Activated B cell treated with CpG ODN at 0.5 μM for 24 hours (primary cell): Measurements from ENCODE around the gene SLC6A9. TPM values are rescaled to one million over a fixed set of nuclear protein-coding genes. Genes with fewer than 3 reads are reported as not detected.
A peak's percentile ranks its signal among the peaks of the same experiment; 100 is the strongest.

Experiments
- ATAC-seq: fragments of 200-7000 bp; cut with Tn5 transposase; one replicate; pipeline ENCODE4 v1.10.0; 2021; ENCODE audit warnings: low read depth, mild to moderate bottlenecking, moderate library complexity
- CTCF ChIA-PET: fragments of 350-600 bp; sonication (Branson Sonifier 250); formaldehyde crosslinking; loops from one replicate; lab custom pipeline; 2021; ENCODE audit warnings: antibody characterized with exemption; lab: Charles Lee
- POLR2A ChIA-PET: fragments of 350-600 bp; sonication (Branson Sonifier 250); formaldehyde crosslinking; loops from one replicate; lab custom pipeline; 2021; ENCODE audit warnings: antibody characterized with exemption; lab: Charles Lee
- DNase-seq: peaks from one replicate; pipeline ENCODE4 v3.0.0; 2022
- H3K27ac Mint-ChIP-seq: one replicate; pipeline ENCODE4 v1.8.0; 2020; ENCODE audit warnings: mixed read lengths
- H3K27me3 Mint-ChIP-seq: one replicate; pipeline ENCODE4 v1.8.0; 2021; ENCODE audit warnings: mixed read lengths
- H3K36me3 Mint-ChIP-seq: one replicate; pipeline ENCODE4 v1.8.0; 2021; ENCODE audit warnings: low read depth, mixed read lengths
- H3K4me1 Mint-ChIP-seq: one replicate; pipeline ENCODE4 v1.8.0; 2021; ENCODE audit warnings: mixed read lengths
- H3K4me3 Mint-ChIP-seq: one replicate; pipeline ENCODE4 v1.8.0; 2020; ENCODE audit warnings: mild to moderate bottlenecking, mixed read lengths
- H3K9me3 Mint-ChIP-seq: one replicate; pipeline ENCODE4 v1.8.0; 2020; ENCODE audit warnings: mixed read lengths
- CTCF ChIP-seq: fragments of 200-600 bp; IDR thresholded peaks from one replicate; pipeline ENCODE4 v1.8.0; 2022; ENCODE audit warnings: antibody characterized with exemption, mild to moderate bottlenecking
- intact Hi-C: fragments of 100-400 bp; cut with micrococcal nuclease; formaldehyde crosslinking; loops from one replicate; pipeline ENCODE4 v1.15.1; 2024
- total RNA-seq: library from RNA; stranded (reverse); gene quantifications from 2 replicates; pipeline ENCODE4 v1.2.3, GENCODE V29; 2022

The SLC6A9 gene
- total RNA-seq, 1 donor from 2014 or later, result 10.4 TPM

- H3K9me3 Mint-ChIP-seq, result no peaks in the 10 kb centered on the region
- no peak for DNase-seq
- intact Hi-C loops, result no loop called here
Observed at GRCh38 chr1:44029260-44029910, 1.9 kb downstream of the SLC6A9 start.

GRCh38 chr1:44027320-44027719 lies 3.9 kb downstream of the SLC6A9 start:
- no peaks in the 10 kb centered on the region for H3K9me3 Mint-ChIP-seq
- peaks cover 40% of the 10 kb centered on the region for H3K4me1 Mint-ChIP-seq
- TF ChIP-seq CTCF, result no peak
- no peak for ATAC-seq
- ChIA-PET CTCF (interaction anchor here (1.3 kb wide), 1 partner anchor 9 kb away, joined by 4 read pairs; no protein-coding TSS in a partner anchor), POLR2A (no interaction called here)
- H3K4me3 Mint-ChIP-seq, result no peak overlapping the region
- no peak for DNase-seq
- H3K27ac Mint-ChIP-seq, result no peak overlapping the region
- peaks cover 2% of the 10 kb centered on the region for H3K36me3 Mint-ChIP-seq
- intact Hi-C loops, result no loop called here
- no peaks in the 10 kb centered on the region for H3K27me3 Mint-ChIP-seq

More at GRCh38 chr1:44029260-44029910, 1.9 kb downstream of the SLC6A9 start:
- no peak for TF ChIP-seq CTCF
- peak; percentile 20 for ATAC-seq
- H3K27ac Mint-ChIP-seq, result peak overlapping the region; percentile 97
- peaks cover 39% of the 10 kb centered on the region for H3K4me1 Mint-ChIP-seq
- no peaks in the 10 kb centered on the region for H3K27me3 Mint-ChIP-seq
- peaks cover 2% of the 10 kb centered on the region for H3K36me3 Mint-ChIP-seq
- CTCF ChIA-PET, result interaction anchor here (1.4 kb wide), 1 partner anchor 23 kb away, joined by 6 read pairs; no protein-coding TSS in a partner anchor
- POLR2A ChIA-PET, result interaction anchor here (0.5 to 2.4 kb wide), 9 partner anchors 14 to 702 kb away, joined by 3 to 12 read pairs (median 3); partner anchors contain the start of genes ATP6V0B, DPH2, IPO13 and RNU5D-1
- H3K4me3 Mint-ChIP-seq, result peak overlapping the region; percentile 95

- CTCF ChIA-PET, result interaction anchor here (1.4 kb wide), 1 partner anchor 21 kb away, joined by 3 read pairs; no protein-coding TSS in a partner anchor
- DNase-seq, result no peak
Observed at GRCh38 chr1:44025816-44026215, 5.4 kb downstream of the SLC6A9 start.

GRCh38 chr1:44024903-44025525 lies 6.2 kb downstream of the SLC6A9 start:
- intact Hi-C loops, result no loop called here
- no peak for TF ChIP-seq CTCF
- Mint-ChIP-seq H3K27ac (peak overlapping the region; percentile 68), H3K4me3 (peak overlapping the region; percentile 52), H3K9me3 (no peaks in the 10 kb centered on the region), H3K36me3 (peaks cover 2% of the 10 kb centered on the region), H3K27me3 (no peaks in the 10 kb centered on the region), H3K4me1 (peaks cover 38% of the 10 kb centered on the region)
- POLR2A ChIA-PET, result interaction anchor here (0.6 to 1.0 kb wide), 4 partner anchors 16 to 70 kb away, joined by 3 to 6 read pairs (median 4); no protein-coding TSS in a partner anchor
- ATAC-seq, result peak; percentile 30
- DNase-seq, result no peak
- CTCF ChIA-PET, result interaction anchor here (1.0 to 1.4 kb wide), 2 partner anchors 20 kb away, joined by 3 read pairs; no protein-coding TSS in a partner anchor

More at GRCh38 chr1:44025816-44026215, 5.4 kb downstream of the SLC6A9 start:
- TF ChIP-seq CTCF, result no peak
- no peaks in the 10 kb centered on the region for H3K27me3 Mint-ChIP-seq
- H3K4me1 Mint-ChIP-seq, result peaks cover 38% of the 10 kb centered on the region
- peaks cover 2% of the 10 kb centered on the region for H3K36me3 Mint-ChIP-seq
- H3K27ac Mint-ChIP-seq, result peak overlapping the region; percentile 81
- ATAC-seq, result no peak
- H3K9me3 Mint-ChIP-seq, result no peaks in the 10 kb centered on the region
- H3K4me3 Mint-ChIP-seq, result peak overlapping the region; percentile 41
- intact Hi-C loops, result no loop called here
- POLR2A ChIA-PET, result interaction anchor here (0.5 to 1.0 kb wide), 5 partner anchors 17 to 1571 kb away, joined by 4 to 6 read pairs (median 5); no protein-coding TSS in a partner anchor
